Stomach (tissue), 4 donors: ENCODE results near the gene SLC16A1.

Experiments used
- POLR2AphosphoS5 ChIP-seq, 3 donors: sonication (generic); formaldehyde crosslinking; IDR thresholded peaks; one replicate each; pipeline ENCODE4 v1.6.1; 2016; ENCODE audit warnings: antibody characterized with exemption in 3 of 3
- TF ChIP-seq, protein P1 (sequence below), 7 experiments: fragments of 450-650 bp in 4 of 7; fragments of 200-600 bp in 3 of 7; sonication (generic) in 3 of 7; IDR thresholded peaks; one replicate each; pipeline ENCODE4 v1.5.1; 2016 to 2019; ENCODE audit warnings: antibody characterized with exemption in 7 of 7, control low read depth in 2 of 7, mild to moderate bottlenecking in 1 of 7

DNA sequence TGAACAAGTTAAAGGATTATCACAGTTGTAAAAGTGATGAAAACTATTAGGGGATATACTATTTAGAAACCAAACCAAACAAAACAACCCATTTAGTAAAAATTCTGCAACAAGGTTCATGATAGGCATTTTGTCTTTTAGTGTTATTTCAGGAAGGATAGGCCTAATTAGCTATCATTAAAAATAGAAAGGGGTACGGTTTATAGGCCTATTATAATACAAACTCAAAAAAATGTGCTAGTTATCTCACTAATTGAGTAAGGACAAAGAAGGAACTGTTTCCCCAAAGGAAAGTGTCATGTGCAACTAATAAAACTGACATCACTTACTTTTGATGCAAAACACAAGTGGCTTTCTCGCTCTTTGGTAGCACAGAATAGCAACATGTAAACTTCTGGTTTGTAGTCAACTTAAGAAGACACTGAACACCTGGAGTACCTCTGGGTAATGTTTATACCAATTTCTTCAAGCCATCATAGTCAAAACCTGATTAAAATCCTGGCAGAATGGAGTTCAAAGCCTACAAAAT, 28.5 kb downstream of the SLC16A1 start:
- TF ChIP-seq, protein P1, sequence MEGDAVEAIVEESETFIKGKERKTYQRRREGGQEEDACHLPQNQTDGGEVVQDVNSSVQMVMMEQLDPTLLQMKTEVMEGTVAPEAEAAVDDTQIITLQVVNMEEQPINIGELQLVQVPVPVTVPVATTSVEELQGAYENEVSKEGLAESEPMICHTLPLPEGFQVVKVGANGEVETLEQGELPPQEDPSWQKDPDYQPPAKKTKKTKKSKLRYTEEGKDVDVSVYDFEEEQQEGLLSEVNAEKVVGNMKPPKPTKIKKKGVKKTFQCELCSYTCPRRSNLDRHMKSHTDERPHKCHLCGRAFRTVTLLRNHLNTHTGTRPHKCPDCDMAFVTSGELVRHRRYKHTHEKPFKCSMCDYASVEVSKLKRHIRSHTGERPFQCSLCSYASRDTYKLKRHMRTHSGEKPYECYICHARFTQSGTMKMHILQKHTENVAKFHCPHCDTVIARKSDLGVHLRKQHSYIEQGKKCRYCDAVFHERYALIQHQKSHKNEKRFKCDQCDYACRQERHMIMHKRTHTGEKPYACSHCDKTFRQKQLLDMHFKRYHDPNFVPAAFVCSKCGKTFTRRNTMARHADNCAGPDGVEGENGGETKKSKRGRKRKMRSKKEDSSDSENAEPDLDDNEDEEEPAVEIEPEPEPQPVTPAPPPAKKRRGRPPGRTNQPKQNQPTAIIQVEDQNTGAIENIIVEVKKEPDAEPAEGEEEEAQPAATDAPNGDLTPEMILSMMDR (IDR thresholded peaks at IDR 0.05): no peak
- no peak for TF ChIP-seq POLR2AphosphoS5 (IDR thresholded peaks at IDR 0.05)
